Mesenchymal stem cell (in vitro differentiated cells and primary cell): Measurements from ENCODE around the gene PNPO.

Experiments
- DNase-seq: peaks from one replicate; pipeline ENCODE4 v3.0.0-alpha.2; 2013
- H2AFZ ChIP-seq: one replicate; pipeline ENCODE4 v1.6.1; 2013; ENCODE audit warnings: low read depth, mild to moderate bottlenecking, control low read depth, inconsistent platforms, low read length, moderate library complexity
- H2AK5ac ChIP-seq: 2 replicates; pipeline ENCODE4 v1.6.1; 2013; ENCODE audit warnings: low read length, moderate library complexity, mild to moderate bottlenecking, inconsistent platforms; ENCODE audit not compliant: severe bottlenecking
- H2BK120ac ChIP-seq: one replicate; pipeline ENCODE4 v1.6.1; 2013; ENCODE audit warnings: low read depth, mild to moderate bottlenecking, inconsistent platforms, low read length, moderate library complexity
- H2BK12ac ChIP-seq, 2 experiments: one replicate each; pipeline ENCODE4 v1.6.1; 2013; ENCODE audit warnings: inconsistent platforms in 2 of 2, low read length in 2 of 2, mild to moderate bottlenecking in 2 of 2, moderate library complexity in 2 of 2, control low read depth in 1 of 2
- H2BK15ac ChIP-seq: one replicate; pipeline ENCODE4 v1.6.1; 2013; ENCODE audit warnings: mild to moderate bottlenecking, low read depth, inconsistent platforms; ENCODE audit not compliant: poor library complexity, severe bottlenecking
- H2BK5ac ChIP-seq: 2 replicates; pipeline ENCODE4 v1.6.1; 2013; ENCODE audit warnings: low read depth, mild to moderate bottlenecking, low read length, control low read depth, inconsistent platforms; ENCODE audit not compliant: poor library complexity, severe bottlenecking
- H3K14ac ChIP-seq, 2 experiments: one replicate each; pipeline ENCODE4 v1.6.1; 2013; ENCODE audit warnings: inconsistent platforms in 2 of 2, low read length in 2 of 2, control low read depth in 1 of 2, mild to moderate bottlenecking in 1 of 2, moderate library complexity in 1 of 2
- H3K18ac ChIP-seq, 2 experiments: one replicate each; pipeline ENCODE4 v1.6.1; 2013; ENCODE audit warnings: inconsistent platforms in 2 of 2, low read length in 2 of 2, control low read depth in 1 of 2, low read depth in 1 of 2, mild to moderate bottlenecking in 1 of 2
- H3K23ac ChIP-seq, 2 experiments: one replicate each; pipeline ENCODE4 v1.6.1; 2013; ENCODE audit warnings: inconsistent platforms in 2 of 2, low read length in 2 of 2, mild to moderate bottlenecking in 2 of 2, moderate library complexity in 2 of 2, control low read depth in 1 of 2
- H3K27ac ChIP-seq: 2 replicates; pipeline ENCODE4 v1.5.1; 2013; ENCODE audit warnings: mild to moderate bottlenecking, moderate library complexity, low read length, control low read depth, inconsistent platforms; ENCODE audit not compliant: poor library complexity, severe bottlenecking
- H3K27me3 ChIP-seq, 2 experiments: 2 replicates each; pipeline versions ENCODE4 v1.6.1 to v1.7.0; 2013; ENCODE audit warnings: low read length in 2 of 2, mild to moderate bottlenecking in 2 of 2, moderate library complexity in 2 of 2, control low read depth in 1 of 2, inconsistent platforms in 1 of 2; ENCODE audit not compliant: control insufficient read depth in 1 of 2, insufficient read depth in 1 of 2
- H3K36me3 ChIP-seq, 2 experiments: 2 replicates each; pipeline versions ENCODE4 v1.6.1 to v1.7.0; 2013; ENCODE audit warnings: low read length in 2 of 2, control low read depth in 1 of 2, inconsistent platforms in 1 of 2, low read depth in 1 of 2, mild to moderate bottlenecking in 1 of 2; ENCODE audit not compliant: insufficient read depth in 2 of 2, control insufficient read depth in 1 of 2
- H3K4ac ChIP-seq, 2 experiments: one replicate each; pipeline ENCODE4 v1.6.1; 2013; ENCODE audit warnings: inconsistent platforms in 2 of 2, low read length in 2 of 2, mild to moderate bottlenecking in 2 of 2, moderate library complexity in 2 of 2, control low read depth in 1 of 2, low read depth in 1 of 2
- H3K4me1 ChIP-seq: 2 replicates; pipeline ENCODE4 v1.6.1; 2013; ENCODE audit warnings: low read depth, low read length, control low read depth; ENCODE audit not compliant: control insufficient read depth, insufficient read depth
- H3K4me2 ChIP-seq: 2 replicates; pipeline ENCODE4 v1.6.1; 2013; ENCODE audit warnings: low read length, mild to moderate bottlenecking, inconsistent platforms; ENCODE audit not compliant: poor library complexity, severe bottlenecking
- H3K4me3 ChIP-seq, 2 experiments: 2 replicates each; pipeline versions ENCODE4 v1.5.1 to v1.7.0; 2013; ENCODE audit warnings: low read length in 2 of 2, mild to moderate bottlenecking in 2 of 2, control low read depth in 1 of 2, low read depth in 1 of 2; ENCODE audit not compliant: insufficient read depth in 1 of 2
- H3K79me1 ChIP-seq: replicated peaks from 2 replicates; pipeline ENCODE4 v1.6.1; 2013; ENCODE audit warnings: mild to moderate bottlenecking, control low read depth, low read length, inconsistent platforms; ENCODE audit not compliant: poor library complexity, severe bottlenecking
- H3K9ac ChIP-seq: 2 replicates; pipeline ENCODE4 v1.7.0; 2013; ENCODE audit warnings: mild to moderate bottlenecking, low read length, moderate library complexity
- H3K9me3 ChIP-seq: 2 replicates; pipeline ENCODE4 v1.7.0; 2013; ENCODE audit warnings: mild to moderate bottlenecking, low read length; ENCODE audit not compliant: control insufficient read depth
- H4K8ac ChIP-seq: one replicate; pipeline ENCODE4 v1.6.1; 2013; ENCODE audit warnings: inconsistent platforms, mild to moderate bottlenecking, low read length, moderate library complexity
- H4K91ac ChIP-seq: one replicate; pipeline ENCODE4 v1.6.1; 2013; ENCODE audit warnings: mild to moderate bottlenecking, low read length, inconsistent platforms
- WGBS: methylation state at CpG from one replicate; pipeline ENCODE4 v1.1.7; 2013; ENCODE audit warnings: mixed read lengths; 5-methylcytosine and 5-hydroxymethylcytosine counted together

Gene PNPO

DNA sequence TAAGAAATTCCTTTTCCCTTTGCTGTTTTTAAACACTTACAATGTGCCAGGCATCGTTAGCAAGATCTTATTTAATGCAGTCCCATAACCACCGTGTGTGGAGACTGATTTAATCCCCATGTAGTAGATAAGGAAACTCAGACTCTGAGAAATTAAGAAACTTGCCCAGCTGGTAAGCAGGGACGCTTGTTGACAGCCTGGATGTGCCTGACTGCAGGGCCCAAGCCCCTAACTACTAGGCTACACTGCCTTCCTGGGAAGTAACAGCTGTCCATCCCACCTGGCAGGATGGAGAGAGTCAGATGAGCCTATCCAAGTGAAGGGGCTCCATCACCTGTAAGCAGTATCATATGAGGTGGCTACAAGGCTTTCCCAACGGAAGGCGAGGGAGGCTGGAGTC, 52.6 kb downstream of the PNPO start:
- Histone ChIP-seq H2AK5ac (no peak overlapping the region), H4K91ac (no peak overlapping the region), H3K14ac (no peak overlapping the region), H3K4me1 (peaks cover 12% of the 10 kb centered on the region), H3K27me3 (peaks cover 0 to 20% of the 10 kb centered on the region in 2 experiments), H2BK5ac (no peak overlapping the region), H3K9ac (no peak overlapping the region), H2BK120ac (no peak overlapping the region), H4K8ac (no peak overlapping the region), H3K4me2 (no peak overlapping the region), H3K23ac (no peak overlapping the region), H3K9me3 (no peaks in the 10 kb centered on the region), H3K4me3 (no peak overlapping the region), H3K36me3 (no peaks in the 10 kb centered on the region), H3K18ac (peak overlapping the region in 1 of 2 experiments; percentile 64), H2BK15ac (no peak overlapping the region), H2BK12ac (peak overlapping the region in 1 of 2 experiments; percentile 19), H3K27ac (no peak overlapping the region), H3K79me1 (no peaks in the 10 kb centered on the region), H3K4ac (no peak overlapping the region), H2AFZ (no peak overlapping the region)
- 98% methylated on average over 5 of the region's 5 CpGs for WGBS
- no peak for DNase-seq

DNA sequence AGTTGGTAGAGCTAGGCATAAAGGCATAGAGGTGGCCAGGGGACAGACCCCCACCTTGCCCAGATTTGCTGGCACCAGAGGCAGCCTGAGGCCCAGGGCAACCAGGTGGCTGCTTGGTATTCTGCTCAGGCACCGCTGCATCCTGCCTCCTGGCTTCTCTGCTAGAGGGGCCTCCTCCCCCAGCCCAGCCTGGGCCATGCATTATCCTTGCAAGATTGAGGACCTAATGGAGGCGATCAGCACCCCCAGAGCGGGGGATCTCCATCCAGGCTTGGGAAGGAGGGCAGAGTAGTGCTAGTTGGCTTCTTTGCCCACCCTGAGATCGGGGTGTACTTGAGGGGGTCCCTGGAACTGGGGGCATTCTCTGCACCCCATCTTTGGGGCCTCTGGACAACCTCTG, 53.4 kb downstream of the PNPO start:
- no peak overlapping the region for H2BK12ac ChIP-seq
- H3K27me3 ChIP-seq, result peaks cover 0 to 20% of the 10 kb centered on the region in 2 experiments
- H2AFZ ChIP-seq, result no peak overlapping the region
- no peak overlapping the region for H3K23ac ChIP-seq
- H3K18ac ChIP-seq, result no peak overlapping the region
- H2AK5ac ChIP-seq, result no peak overlapping the region
- no peaks in the 10 kb centered on the region for H3K36me3 ChIP-seq
- no peak overlapping the region for H3K14ac ChIP-seq
- H2BK15ac ChIP-seq, result no peak overlapping the region
- H3K27ac ChIP-seq, result no peak overlapping the region
- no peak overlapping the region for H4K91ac ChIP-seq
- no peak overlapping the region for H2BK120ac ChIP-seq
- no peaks in the 10 kb centered on the region for H3K9me3 ChIP-seq
- H3K79me1 ChIP-seq, result no peaks in the 10 kb centered on the region
- no peak overlapping the region for H4K8ac ChIP-seq
- DNase-seq, result no peak
- peaks cover 13% of the 10 kb centered on the region for H3K4me1 ChIP-seq
- no peak overlapping the region for H3K4ac ChIP-seq
- H3K4me2 ChIP-seq, result no peak overlapping the region
- 69% methylated on average over 4 of the region's 4 CpGs for WGBS
- no peak overlapping the region for H3K4me3 ChIP-seq
- no peak overlapping the region for H2BK5ac ChIP-seq
- no peak overlapping the region for H3K9ac ChIP-seq

DNA sequence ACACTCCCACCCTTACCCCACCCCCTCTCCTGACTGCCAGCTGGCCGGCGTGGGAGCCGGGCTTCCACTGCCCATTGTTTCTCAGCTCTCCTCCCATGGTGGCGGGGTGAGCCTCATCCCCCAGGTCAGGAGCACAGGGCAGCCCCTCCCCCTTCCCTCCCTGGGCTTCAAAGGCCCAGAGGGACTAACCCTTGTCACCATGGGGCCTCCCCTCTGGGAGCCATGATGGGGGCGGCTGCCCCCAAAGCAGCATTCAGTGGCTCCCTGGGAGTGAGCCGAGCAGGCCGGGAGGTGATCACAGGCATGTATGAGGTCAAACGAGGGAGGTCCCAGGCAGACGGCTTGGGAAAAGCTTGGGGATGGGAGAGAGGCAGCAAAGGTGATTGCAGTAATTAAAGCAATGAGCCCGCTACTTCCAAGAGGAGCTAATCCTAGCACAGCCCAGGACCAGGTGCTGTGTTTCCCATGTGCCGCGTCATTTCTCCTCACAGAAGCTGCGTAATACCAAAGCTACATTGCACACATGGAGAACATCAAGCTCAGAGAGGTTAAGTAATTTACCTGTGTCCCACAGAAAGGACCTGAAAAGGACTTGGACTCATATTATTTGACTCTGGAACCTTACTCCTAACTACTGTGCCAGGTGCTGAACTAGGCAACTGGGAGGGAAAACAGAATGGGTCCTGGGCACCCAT, 54.0 kb downstream of the PNPO start:
- no peak for DNase-seq
- no peak overlapping the region for H2BK120ac ChIP-seq
- no peak overlapping the region for H3K4me2 ChIP-seq
- H2BK15ac ChIP-seq, result no peak overlapping the region
- H3K9ac ChIP-seq, result no peak overlapping the region
- no peak overlapping the region for H3K14ac ChIP-seq
- H2BK5ac ChIP-seq, result no peak overlapping the region
- H3K27me3 ChIP-seq, result peaks cover 0 to 20% of the 10 kb centered on the region in 2 experiments
- H4K8ac ChIP-seq, result no peak overlapping the region
- no peak overlapping the region for H3K23ac ChIP-seq
- H3K9me3 ChIP-seq, result no peaks in the 10 kb centered on the region
- H2AK5ac ChIP-seq, result no peak overlapping the region
- no peak overlapping the region for H4K91ac ChIP-seq
- no peak overlapping the region for H3K27ac ChIP-seq
- WGBS, result 52% methylated on average over 13 of the region's 13 CpGs
- H3K36me3 ChIP-seq, result no peaks in the 10 kb centered on the region
- no peak overlapping the region for H3K4me3 ChIP-seq
- H3K4ac ChIP-seq, result no peak overlapping the region
- no peak overlapping the region for H3K18ac ChIP-seq
- H2BK12ac ChIP-seq, result no peak overlapping the region
- peaks cover 14% of the 10 kb centered on the region for H3K4me1 ChIP-seq
- H3K79me1 ChIP-seq, result no peaks in the 10 kb centered on the region
- H2AFZ ChIP-seq, result no peak overlapping the region

DNA sequence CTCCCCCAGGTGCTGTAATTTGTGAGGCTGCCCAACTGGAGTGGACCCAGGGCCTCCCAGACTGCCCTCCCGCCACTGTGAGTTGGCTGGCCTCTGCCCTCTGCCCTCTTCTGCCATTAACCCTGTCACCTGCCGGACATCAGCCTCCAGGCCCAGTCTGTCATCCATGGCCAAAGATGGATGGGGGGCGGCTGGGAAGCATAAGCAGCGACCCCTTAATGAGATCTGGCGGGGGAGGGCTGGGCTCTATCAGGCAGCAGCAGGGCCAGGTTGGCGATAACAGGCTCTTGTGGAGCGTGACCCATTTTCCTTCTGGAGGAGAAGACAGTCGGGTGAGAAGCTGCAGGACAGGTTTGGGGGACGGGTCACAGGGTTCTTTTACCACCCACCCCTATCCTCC, 54.8 kb downstream of the PNPO start:
- H3K79me1 ChIP-seq, result no peaks in the 10 kb centered on the region
- no peaks in the 10 kb centered on the region for H3K9me3 ChIP-seq
- H3K4ac ChIP-seq, result no peak overlapping the region
- H2BK5ac ChIP-seq, result no peak overlapping the region
- peaks cover 0 to 20% of the 10 kb centered on the region in 2 experiments for H3K27me3 ChIP-seq
- no peak overlapping the region for H4K8ac ChIP-seq
- DNase-seq, result no peak
- H3K27ac ChIP-seq, result no peak overlapping the region
- H2AFZ ChIP-seq, result no peak overlapping the region
- H3K36me3 ChIP-seq, result no peaks in the 10 kb centered on the region
- no peak overlapping the region for H2BK15ac ChIP-seq
- H3K14ac ChIP-seq, result no peak overlapping the region
- H3K4me1 ChIP-seq, result peaks cover 12% of the 10 kb centered on the region
- H3K18ac ChIP-seq, result no peak overlapping the region
- H2BK12ac ChIP-seq, result peak overlapping the region in 1 of 2 experiments; percentile 37
- H4K91ac ChIP-seq, result no peak overlapping the region
- H2AK5ac ChIP-seq, result no peak overlapping the region
- no peak overlapping the region for H3K9ac ChIP-seq
- WGBS, result 68% methylated on average over 8 of the region's 9 CpGs
- no peak overlapping the region for H3K4me3 ChIP-seq
- H3K23ac ChIP-seq, result no peak overlapping the region
- H2BK120ac ChIP-seq, result no peak overlapping the region
- H3K4me2 ChIP-seq, result no peak overlapping the region
